ENCODE data around the gene PDS5B. TPM values are rescaled to one million over a fixed set of nuclear protein-coding genes. Genes with fewer than 3 reads are reported as not detected.

Gene PDS5B
- total RNA-seq, 1 donor from 2014 or later = 63.1 TPM

DNA sequence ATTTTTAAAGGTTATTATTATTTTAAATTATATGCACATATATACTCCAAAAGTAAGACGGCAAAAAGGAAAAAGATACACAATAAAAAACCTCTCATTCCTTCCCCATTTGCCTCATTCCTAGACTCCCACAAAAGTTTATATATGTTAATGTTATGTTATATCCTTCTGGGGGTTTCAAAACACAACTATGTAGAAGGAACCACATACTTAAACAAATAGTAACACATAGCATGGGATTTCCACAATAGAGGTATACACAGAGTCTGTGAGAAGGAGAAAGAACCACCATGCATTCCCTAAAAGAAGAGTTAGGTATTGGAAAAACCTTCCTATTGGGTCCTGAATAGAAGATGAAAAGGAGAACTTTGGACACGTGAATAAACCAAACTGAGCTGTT, 9.1 kb downstream of the PDS5B start:
- Mint-ChIP-seq H3K9me3 (peaks cover 7% of the 10 kb centered on the region), H3K27me3 (ENCODE audit: low read depth) (no peaks in the 10 kb centered on the region), H3K36me3 (ENCODE audit: low read depth) (peaks cover 14% of the 10 kb centered on the region), H3K4me3 (ENCODE audit: low read depth) (no peak overlapping the region), H3K27ac (no peak overlapping the region), H3K4me1 (ENCODE audit: low read depth) (peaks cover 19% of the 10 kb centered on the region)
- DNase-seq (ENCODE audit: low spot score) = no peak
- intact Hi-C loops (cut with micrococcal nuclease) = no loop called here

DNA sequence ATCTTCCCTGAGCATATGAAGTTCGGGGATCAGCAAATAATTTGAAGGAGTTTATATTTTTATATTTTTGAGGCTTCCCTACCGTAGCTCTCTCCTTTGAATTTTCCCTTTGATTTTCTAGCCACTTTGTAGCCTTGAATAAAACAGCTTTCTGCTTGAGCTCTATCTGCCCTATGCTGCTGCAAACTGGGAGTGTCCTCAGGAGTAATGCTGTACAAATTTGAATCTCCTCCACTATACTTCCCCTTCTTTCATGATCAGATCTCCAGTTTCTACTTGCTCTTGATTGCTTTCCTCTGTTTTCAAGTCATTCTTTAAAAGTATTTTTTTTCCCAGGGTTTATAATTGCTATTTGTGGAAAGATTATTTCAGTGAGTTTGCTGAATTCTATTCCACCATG, 14.6 kb downstream of the PDS5B start:
- Mint-ChIP-seq H3K36me3 (ENCODE audit: low read depth) (peaks cover 51% of the 10 kb centered on the region), H3K27me3 (ENCODE audit: low read depth) (no peaks in the 10 kb centered on the region), H3K9me3 (peaks cover 40% of the 10 kb centered on the region), H3K27ac (no peak overlapping the region), H3K4me3 (ENCODE audit: low read depth) (no peak overlapping the region), H3K4me1 (ENCODE audit: low read depth) (peaks cover 11% of the 10 kb centered on the region)
- no peak for DNase-seq (ENCODE audit: low spot score)
- intact Hi-C loops (cut with micrococcal nuclease) = no loop called here

DNA sequence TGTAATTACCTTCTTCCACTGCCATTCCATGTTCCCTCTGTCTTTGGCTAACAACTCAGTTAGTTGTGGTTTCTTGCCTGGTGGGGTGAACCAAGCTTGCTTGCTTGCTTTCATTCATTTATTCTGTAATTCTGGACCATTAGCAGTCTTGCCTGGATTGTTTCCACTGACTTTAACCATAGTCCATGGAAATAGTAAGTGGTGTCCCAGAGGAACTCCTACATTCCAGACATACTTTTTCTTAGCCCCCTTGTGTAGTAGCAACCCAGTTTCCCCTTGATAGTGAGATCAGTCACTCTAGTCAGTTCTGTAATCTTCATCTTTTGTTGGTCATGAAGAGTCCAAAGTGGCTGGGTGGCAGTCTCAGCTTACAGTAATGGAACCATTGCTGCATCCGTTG, 23.2 kb downstream of the PDS5B start:
- no peaks in the 10 kb centered on the region for H3K27me3 Mint-ChIP-seq (ENCODE audit: low read depth)
- H3K4me1 Mint-ChIP-seq (ENCODE audit: low read depth) = peaks cover 12% of the 10 kb centered on the region
- H3K4me3 Mint-ChIP-seq (ENCODE audit: low read depth) = no peak overlapping the region
- no peak for DNase-seq (ENCODE audit: low spot score)
- intact Hi-C loops (cut with micrococcal nuclease) = no loop called here
- no peak overlapping the region for H3K27ac Mint-ChIP-seq
- peaks cover 59% of the 10 kb centered on the region for H3K9me3 Mint-ChIP-seq
- H3K36me3 Mint-ChIP-seq (ENCODE audit: low read depth) = peaks cover 65% of the 10 kb centered on the region

DNA sequence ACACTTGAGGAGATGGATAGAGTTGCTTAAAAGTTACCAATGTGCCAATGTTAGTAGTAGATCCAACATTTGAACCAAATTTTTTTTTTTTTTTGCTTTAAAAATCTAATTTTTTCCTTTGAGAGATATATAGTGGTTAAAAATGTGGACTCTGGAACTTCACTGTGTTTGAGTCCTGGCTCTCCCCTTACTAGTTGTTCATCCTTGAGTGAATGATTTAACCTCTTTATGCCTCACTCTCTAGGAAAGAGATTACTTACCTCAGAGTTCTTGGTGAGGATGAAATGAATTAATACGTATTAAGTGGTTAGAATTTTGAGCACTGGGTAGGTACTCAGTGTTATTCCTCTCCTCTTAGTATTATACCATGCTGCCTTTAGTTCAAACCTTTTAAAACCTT, 24.3 kb downstream of the PDS5B start:
- H3K27ac Mint-ChIP-seq = no peak overlapping the region
- peaks cover 65% of the 10 kb centered on the region for H3K36me3 Mint-ChIP-seq (ENCODE audit: low read depth)
- H3K4me3 Mint-ChIP-seq (ENCODE audit: low read depth) = no peak overlapping the region
- peaks cover 58% of the 10 kb centered on the region for H3K9me3 Mint-ChIP-seq
- H3K4me1 Mint-ChIP-seq (ENCODE audit: low read depth) = peaks cover 12% of the 10 kb centered on the region
- H3K27me3 Mint-ChIP-seq (ENCODE audit: low read depth) = no peaks in the 10 kb centered on the region
- no peak for DNase-seq (ENCODE audit: low spot score)
- intact Hi-C loops (cut with micrococcal nuclease) = no loop called here

DNA sequence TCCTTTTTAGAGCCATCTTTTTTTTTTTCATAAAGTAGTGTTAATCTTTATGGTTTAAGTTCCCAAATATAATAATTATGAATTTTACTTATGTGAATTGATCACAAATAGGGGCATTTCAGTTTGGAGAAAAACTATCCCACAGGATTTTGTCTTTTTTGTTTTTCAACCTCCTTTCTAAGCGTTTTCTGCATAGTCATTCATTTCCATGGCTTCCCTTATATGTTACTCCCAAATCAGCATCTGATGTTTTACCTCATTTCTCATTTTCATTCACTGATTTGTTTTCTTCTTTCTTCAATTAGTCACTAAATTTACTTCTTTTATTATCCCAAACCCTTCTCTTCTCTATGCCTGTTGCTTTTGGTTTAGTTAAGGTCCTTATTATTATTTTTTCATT, 24.7 kb downstream of the PDS5B start:
- Mint-ChIP-seq H3K27ac (no peak overlapping the region), H3K4me1 (ENCODE audit: low read depth) (peaks cover 12% of the 10 kb centered on the region), H3K36me3 (ENCODE audit: low read depth) (peaks cover 61% of the 10 kb centered on the region), H3K4me3 (ENCODE audit: low read depth) (no peak overlapping the region), H3K27me3 (ENCODE audit: low read depth) (no peaks in the 10 kb centered on the region), H3K9me3 (peaks cover 55% of the 10 kb centered on the region)
- no peak for DNase-seq (ENCODE audit: low spot score)
- intact Hi-C loops (cut with micrococcal nuclease) = no loop called here

DNA sequence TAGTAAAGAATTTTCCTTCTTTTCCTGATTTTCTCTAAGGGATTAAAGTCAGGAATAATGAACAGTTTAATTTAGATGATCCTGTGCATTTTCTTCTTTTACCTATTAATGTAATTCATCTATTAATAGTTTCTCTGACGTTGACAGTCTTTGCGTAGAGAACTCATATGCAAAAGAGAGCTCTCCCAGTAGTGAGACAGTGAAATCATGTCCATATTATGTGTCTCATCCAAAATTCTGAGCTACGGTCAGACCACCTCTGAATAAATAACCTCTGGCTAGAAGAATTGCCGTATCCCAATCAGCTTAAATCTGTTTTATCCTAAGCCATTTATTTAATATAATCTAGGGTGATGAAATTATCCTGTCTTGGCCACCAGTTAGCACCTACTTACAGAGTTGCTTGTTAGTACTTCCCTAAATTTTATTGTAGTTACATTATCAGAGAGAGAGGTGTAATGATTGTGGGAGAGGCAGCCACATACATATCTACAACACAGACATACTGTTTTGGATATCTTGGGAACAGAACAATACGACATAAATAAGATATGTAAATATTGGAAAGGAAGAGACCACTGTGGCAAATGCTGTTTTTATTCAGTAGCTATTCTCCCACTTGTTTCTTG, 30.7 kb downstream of the PDS5B start:
- intact Hi-C loops (cut with micrococcal nuclease) = no loop called here
- H3K9me3 Mint-ChIP-seq = peaks cover 65% of the 10 kb centered on the region
- peaks cover 4% of the 10 kb centered on the region for H3K4me1 Mint-ChIP-seq (ENCODE audit: low read depth)
- no peaks in the 10 kb centered on the region for H3K27me3 Mint-ChIP-seq (ENCODE audit: low read depth)
- no peak for DNase-seq (ENCODE audit: low spot score)
- no peak overlapping the region for H3K27ac Mint-ChIP-seq
- no peak overlapping the region for H3K4me3 Mint-ChIP-seq (ENCODE audit: low read depth)
- peaks cover 75% of the 10 kb centered on the region for H3K36me3 Mint-ChIP-seq (ENCODE audit: low read depth)

DNA sequence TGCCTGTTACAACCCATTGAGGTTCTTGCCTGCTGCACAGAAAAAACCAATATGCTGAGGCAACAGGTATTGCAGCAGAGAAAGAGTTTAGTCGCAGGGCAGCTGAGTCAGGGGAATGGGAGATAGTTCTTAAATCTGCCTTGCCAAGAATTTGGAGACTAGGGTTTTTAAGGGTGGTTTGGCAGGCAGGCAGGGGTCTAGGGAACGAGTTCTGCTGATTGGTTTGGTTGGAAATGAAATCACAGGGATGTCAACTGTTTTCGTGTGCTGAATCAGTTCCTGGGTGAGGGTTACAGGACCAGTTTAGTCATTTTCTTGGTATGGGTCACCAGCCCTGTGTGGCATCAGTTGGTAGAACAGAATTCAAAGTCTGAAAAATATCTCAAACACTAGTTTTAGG, 36.6 kb downstream of the PDS5B start:
- intact Hi-C loops (cut with micrococcal nuclease) = no loop called here
- no peaks in the 10 kb centered on the region for H3K27me3 Mint-ChIP-seq (ENCODE audit: low read depth)
- peaks cover 40% of the 10 kb centered on the region for H3K9me3 Mint-ChIP-seq
- DNase-seq (ENCODE audit: low spot score) = no peak
- no peak overlapping the region for H3K4me3 Mint-ChIP-seq (ENCODE audit: low read depth)
- peaks cover 60% of the 10 kb centered on the region for H3K36me3 Mint-ChIP-seq (ENCODE audit: low read depth)
- peaks cover 17% of the 10 kb centered on the region for H3K4me1 Mint-ChIP-seq (ENCODE audit: low read depth)
- H3K27ac Mint-ChIP-seq = peak overlapping the region; percentile 4

DNA sequence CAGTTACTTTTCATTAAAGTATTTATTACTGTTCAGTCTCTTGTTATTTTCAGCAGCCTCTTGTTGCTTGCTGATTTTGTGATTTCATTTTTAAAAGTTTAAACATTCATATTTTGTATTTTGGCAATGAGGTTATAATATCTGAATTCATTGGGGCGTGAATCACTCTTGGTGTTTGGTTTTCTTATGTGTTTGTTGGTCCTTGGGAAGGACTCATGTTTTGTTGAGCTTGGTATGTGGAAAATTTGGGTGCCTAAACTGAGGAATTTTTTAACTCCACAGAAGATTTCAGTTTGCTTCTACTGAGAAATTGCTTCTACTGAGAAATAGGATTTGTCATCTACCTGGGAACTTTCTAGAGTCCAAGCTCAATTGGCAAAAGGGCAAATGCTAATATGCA, 38.2 kb downstream of the PDS5B start:
- no peak for DNase-seq (ENCODE audit: low spot score)
- Mint-ChIP-seq H3K4me3 (ENCODE audit: low read depth) (no peak overlapping the region), H3K9me3 (peaks cover 27% of the 10 kb centered on the region), H3K27ac (no peak overlapping the region), H3K4me1 (ENCODE audit: low read depth) (peaks cover 17% of the 10 kb centered on the region), H3K27me3 (ENCODE audit: low read depth) (no peaks in the 10 kb centered on the region), H3K36me3 (ENCODE audit: low read depth) (peaks cover 55% of the 10 kb centered on the region)
- intact Hi-C loops (cut with micrococcal nuclease) = no loop called here

DNA sequence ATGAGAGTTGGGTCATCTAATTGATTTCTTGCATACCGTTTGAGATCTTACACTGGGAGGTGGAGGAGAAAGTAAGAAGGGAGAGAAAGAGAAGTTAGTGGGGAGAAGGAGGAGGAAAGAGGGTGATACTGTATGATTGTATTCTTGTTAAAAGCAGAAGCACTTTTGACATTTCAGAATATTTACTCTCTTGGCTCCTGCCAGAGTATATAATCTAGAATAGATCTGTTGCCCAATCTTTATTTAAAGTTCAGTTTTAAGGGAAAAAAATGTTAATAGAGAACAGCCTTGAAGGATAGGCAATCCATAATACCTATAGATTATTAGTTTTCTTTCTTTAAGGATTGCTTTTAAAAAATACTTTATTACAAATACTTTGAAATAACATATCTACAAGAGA, 41.5 kb downstream of the PDS5B start:
- no peak overlapping the region for H3K27ac Mint-ChIP-seq
- peaks cover 6% of the 10 kb centered on the region for H3K9me3 Mint-ChIP-seq
- no peak for DNase-seq (ENCODE audit: low spot score)
- no peak overlapping the region for H3K4me3 Mint-ChIP-seq (ENCODE audit: low read depth)
- no peaks in the 10 kb centered on the region for H3K27me3 Mint-ChIP-seq (ENCODE audit: low read depth)
- intact Hi-C loops (cut with micrococcal nuclease) = no loop called here
- peaks cover 30% of the 10 kb centered on the region for H3K4me1 Mint-ChIP-seq (ENCODE audit: low read depth)
- H3K36me3 Mint-ChIP-seq (ENCODE audit: low read depth) = peaks cover 52% of the 10 kb centered on the region

DNA sequence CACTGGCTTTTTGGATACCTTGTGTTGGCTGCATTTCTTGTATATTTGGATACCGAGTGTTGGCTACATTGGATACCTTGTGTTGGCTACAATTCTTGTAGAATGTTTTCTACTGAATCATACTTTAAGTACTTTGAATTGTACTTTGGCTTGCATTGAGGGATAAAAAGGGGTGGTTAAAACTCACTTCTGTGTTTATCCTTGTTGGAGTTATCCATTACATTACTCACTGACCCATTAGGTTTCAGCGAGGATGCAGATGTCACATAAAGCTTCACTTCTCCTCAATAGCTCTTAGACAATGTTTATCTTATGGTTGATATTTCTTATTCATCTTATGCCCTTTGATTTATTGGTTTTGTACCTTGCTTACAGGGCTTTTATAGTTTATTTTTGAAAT, 43.1 kb downstream of the PDS5B start:
- Mint-ChIP-seq H3K9me3 (no peaks in the 10 kb centered on the region), H3K36me3 (ENCODE audit: low read depth) (peaks cover 42% of the 10 kb centered on the region), H3K4me3 (ENCODE audit: low read depth) (no peak overlapping the region), H3K27ac (no peak overlapping the region), H3K27me3 (ENCODE audit: low read depth) (no peaks in the 10 kb centered on the region), H3K4me1 (ENCODE audit: low read depth) (peaks cover 33% of the 10 kb centered on the region)
- no peak for DNase-seq (ENCODE audit: low spot score)
- intact Hi-C loops (cut with micrococcal nuclease) = no loop called here

DNA sequence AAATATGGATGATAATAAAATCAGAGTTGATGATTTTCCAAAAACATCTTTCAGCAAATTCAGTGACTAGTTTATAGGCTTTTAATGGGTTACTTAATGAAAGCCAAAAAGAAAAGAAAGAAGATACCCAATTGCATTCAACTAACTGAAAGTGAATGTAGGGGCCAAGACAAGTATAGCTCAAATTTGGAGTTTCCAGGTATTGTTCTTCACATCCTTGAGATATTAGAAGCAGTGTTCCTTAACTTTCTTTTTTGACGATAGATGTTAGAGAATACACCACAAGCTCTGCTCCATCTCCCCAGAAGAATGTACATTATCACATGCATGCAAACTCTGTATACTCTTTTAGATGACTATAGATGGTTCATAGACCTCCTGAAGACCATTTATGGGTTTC, 43.6 kb downstream of the PDS5B start:
- Mint-ChIP-seq H3K9me3 (no peaks in the 10 kb centered on the region), H3K27ac (no peak overlapping the region), H3K27me3 (ENCODE audit: low read depth) (no peaks in the 10 kb centered on the region), H3K4me3 (ENCODE audit: low read depth) (no peak overlapping the region), H3K4me1 (ENCODE audit: low read depth) (peaks cover 33% of the 10 kb centered on the region), H3K36me3 (ENCODE audit: low read depth) (peaks cover 42% of the 10 kb centered on the region)
- intact Hi-C loops (cut with micrococcal nuclease) = no loop called here
- no peak for DNase-seq (ENCODE audit: low spot score)

DNA sequence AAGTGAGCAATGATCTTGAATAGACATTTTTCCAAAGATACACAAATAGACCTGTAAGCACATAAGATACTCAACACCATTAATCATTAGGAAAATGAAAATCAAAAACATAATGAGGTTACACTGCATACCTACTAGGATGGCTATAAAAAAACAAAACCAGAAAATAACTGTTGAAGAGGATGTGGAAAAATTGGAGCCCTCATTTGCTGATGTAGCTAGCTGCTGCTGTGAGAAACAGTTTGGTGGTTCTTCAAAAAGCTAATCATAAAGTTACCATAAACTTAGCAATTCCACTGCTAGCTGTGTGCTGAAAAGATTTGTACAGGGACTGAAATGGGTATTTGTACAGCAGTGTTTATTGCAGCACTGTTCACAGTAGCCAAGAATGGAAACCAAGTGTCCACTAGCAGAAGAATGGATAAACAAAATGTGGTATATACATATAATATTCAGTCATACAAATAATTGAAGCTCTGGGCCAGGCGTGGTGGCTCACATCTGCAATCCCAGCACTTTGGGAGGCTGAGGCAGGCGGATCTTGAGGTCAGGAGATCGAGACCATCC, 46.2 kb downstream of the PDS5B start:
- H3K27ac Mint-ChIP-seq = no peak overlapping the region
- peaks cover 35% of the 10 kb centered on the region for H3K36me3 Mint-ChIP-seq (ENCODE audit: low read depth)
- no peaks in the 10 kb centered on the region for H3K9me3 Mint-ChIP-seq
- no peak overlapping the region for H3K4me3 Mint-ChIP-seq (ENCODE audit: low read depth)
- no peaks in the 10 kb centered on the region for H3K27me3 Mint-ChIP-seq (ENCODE audit: low read depth)
- H3K4me1 Mint-ChIP-seq (ENCODE audit: low read depth) = peaks cover 25% of the 10 kb centered on the region
- intact Hi-C loops (cut with micrococcal nuclease) = no loop called here
- no peak for DNase-seq (ENCODE audit: low spot score)

DNA sequence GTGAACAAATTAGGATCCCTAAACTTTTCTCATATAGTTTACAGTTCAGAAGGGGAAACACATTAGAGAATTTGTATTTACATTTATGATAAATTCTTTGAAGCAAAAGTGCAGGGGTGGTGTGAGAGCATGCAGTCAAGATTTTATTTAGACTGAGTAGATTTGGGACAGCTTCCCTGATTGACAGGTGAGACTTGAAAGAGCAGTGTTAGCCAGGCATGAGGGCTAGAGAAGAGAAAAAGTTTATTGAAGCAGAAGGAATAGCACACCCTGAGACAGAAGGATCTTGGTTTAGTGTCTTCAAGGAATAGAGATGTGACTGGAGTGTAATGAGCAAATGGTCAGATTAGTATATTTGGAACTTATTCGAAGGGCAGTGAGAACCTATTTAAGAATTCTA, 50.5 kb downstream of the PDS5B start:
- no peak for DNase-seq (ENCODE audit: low spot score)
- Mint-ChIP-seq H3K27ac (no peak overlapping the region), H3K9me3 (no peaks in the 10 kb centered on the region), H3K27me3 (ENCODE audit: low read depth) (no peaks in the 10 kb centered on the region), H3K4me1 (ENCODE audit: low read depth) (peaks cover 19% of the 10 kb centered on the region), H3K4me3 (ENCODE audit: low read depth) (no peak overlapping the region), H3K36me3 (ENCODE audit: low read depth) (peaks cover 5% of the 10 kb centered on the region)
- intact Hi-C loops (cut with micrococcal nuclease) = loop anchor here (5.0 kb wide), 1 partner anchor 381 kb away; the partner anchor contains the start of gene KL

Data from activated T-helper 2 cell treated with anti-CD3 and anti-CD28 coated beads, Interferon-gamma antibody, Interleukin-2, Interleukin-4, amounts not matched to agents 10 μg/mL and 5 μg/mL and 100 μg/mL, durations not matched to agents 14 hours and 24 hours and 36 hours (primary cell).